GM12878 (cell line): ENCODE results near the gene NOP56. TPM values are rescaled to one million over a fixed set of nuclear protein-coding genes. Genes with fewer than 3 reads are reported as not detected.

Source experiments
- ATAC-seq: fragments of 200-7000 bp; cut with Tn5 transposase; 3 replicates; pipeline ENCODE4 v1.9.1; 2020; ENCODE audit warnings: mild to moderate bottlenecking, moderate library complexity
- BruUV-seq: library from RNA; stranded (reverse); fragments of 400-500 nt; replicated peaks from 2 replicates; lab custom pipeline; 2021; lab: Mats Ljungman, UMichigan
- CTCF ChIA-PET: fragments of 300-600 bp; sonication (Branson Sonifier 250); formaldehyde crosslinking; extraction: SDS; loops from one replicate; lab custom pipeline; 2021; ENCODE audit warnings: inconsistent platforms; lab: Yijun Ruan, JAX
- POLR2A ChIA-PET: fragments of 350-600 bp; formaldehyde crosslinking; extraction: SDS; loops from one replicate; lab custom pipeline; 2021; ENCODE audit warnings: inconsistent platforms; lab: Charles Lee
- RAD21 ChIA-PET: fragments of 300-600 bp; sonication (Branson Sonifier 250); formaldehyde crosslinking; loops from one replicate; lab custom pipeline; 2023; ENCODE audit warnings: antibody characterized with exemption; ENCODE audit not compliant: unreplicated experiment; lab: Charles Lee
- SMC1A ChIA-PET: fragments of 300-600 bp; sonication (Branson Sonifier 250); formaldehyde crosslinking; loops from one replicate; lab custom pipeline; 2023; ENCODE audit not compliant: unreplicated experiment, uncharacterized antibody; lab: Charles Lee
- DNase-seq: peaks from one replicate; pipeline ENCODE4 v3.0.0-alpha.2; 2011; ENCODE audit warnings: low read depth, low spot score
- FAIRE-seq: peaks from 3 replicates; lab custom pipeline; 2011; peaks lifted over from hg19 to GRCh38; lab: Jason Lieb, UNC
- H2AFZ ChIP-seq: 2 replicates; pipeline ENCODE4 v1.6.0; 2011; ENCODE audit warnings: low read depth, low read length, control low read depth; ENCODE audit not compliant: control insufficient read depth
- H3K27ac ChIP-seq: 2 replicates; pipeline ENCODE4 v1.5.1; 2011; ENCODE audit warnings: control low read depth; ENCODE audit not compliant: control insufficient read depth, insufficient read depth
- H3K27me3 ChIP-seq, 2 experiments: replicated peaks in 1 of 2; 2 replicates each; pipeline versions ENCODE4 v1.6.0 to v1.6.1; 2011; ENCODE audit warnings: low read length in 1 of 2; ENCODE audit not compliant: control insufficient read depth in 2 of 2, insufficient read depth in 2 of 2
- H3K36me3 ChIP-seq, 2 experiments: 2 replicates each; pipeline ENCODE4 v1.5.1; 2011; ENCODE audit warnings: low read length in 1 of 2; ENCODE audit not compliant: control insufficient read depth in 2 of 2, insufficient read depth in 2 of 2
- H3K4me1 ChIP-seq: 2 replicates; pipeline ENCODE4 v1.6.1; 2011; ENCODE audit warnings: mild to moderate bottlenecking, low read length, moderate library complexity, mixed read lengths; ENCODE audit not compliant: control insufficient read depth, insufficient read depth
- H3K4me2 ChIP-seq: 2 replicates; pipeline ENCODE4 v1.6.0; 2011; ENCODE audit warnings: control low read depth; ENCODE audit not compliant: control insufficient read depth, insufficient read depth
- H3K4me3 ChIP-seq: fragments of 200-600 bp; sonication (generic); 2 replicates; pipeline ENCODE4 v1.5.1; 2016
- H3K79me2 ChIP-seq: 2 replicates; pipeline ENCODE4 v1.6.0; 2011; ENCODE audit warnings: low read length; ENCODE audit not compliant: control insufficient read depth, insufficient read depth
- H3K9ac ChIP-seq: 2 replicates; pipeline ENCODE4 v1.8.0; 2011; ENCODE audit warnings: low read length, control low read depth, mixed read lengths; ENCODE audit not compliant: control insufficient read depth, insufficient read depth
- H3K9me3 ChIP-seq: replicated peaks from 3 replicates; pipeline ENCODE4 v1.5.1; 2011; ENCODE audit warnings: mild to moderate bottlenecking, low read length; ENCODE audit not compliant: control insufficient read depth, insufficient read depth
- H4K20me1 ChIP-seq: 2 replicates; pipeline ENCODE4 v1.6.0; 2011; ENCODE audit not compliant: control insufficient read depth, insufficient read depth
- BRCA1 ChIP-seq: IDR thresholded peaks from 2 replicates; pipeline ENCODE4 v1.6.1; 2011; ENCODE audit warnings: low read depth, low read length, improper control_type of control experiment
- CBX3 ChIP-seq: fragments of 200-600 bp; sonication (generic); IDR thresholded peaks from 2 replicates; pipeline ENCODE4 v1.6.1; 2016; ENCODE audit warnings: low read depth, borderline replicate concordance
- IKZF2 ChIP-seq, 2 experiments: fragments of 450-650 bp; IDR thresholded peaks; 2 replicates each; pipeline ENCODE4 v1.6.1; 2017; ENCODE audit warnings: mild to moderate bottlenecking in 2 of 2, moderate library complexity in 2 of 2
- KAT2A ChIP-seq: conservative IDR thresholded peaks from 2 replicates; pipeline ENCODE4 v1.6.1; 2011; ENCODE audit warnings: low read depth, low read length; ENCODE audit not compliant: control insufficient read depth
- MYB ChIP-seq: fragments of 150-350 bp; IDR thresholded peaks from 2 replicates; pipeline ENCODE4 v1.6.1; 2014; ENCODE audit warnings: mild to moderate bottlenecking, low read depth, low read length, borderline replicate concordance
- RAD21 ChIP-seq: IDR thresholded peaks from 2 replicates; pipeline ENCODE4 v1.6.1; 2011; ENCODE audit warnings: mild to moderate bottlenecking, low read depth, low read length, moderate library complexity; ENCODE audit not compliant: insufficient read depth
- RFX5 ChIP-seq: IDR thresholded peaks from 2 replicates; pipeline ENCODE4 v1.6.1; 2011; ENCODE audit warnings: low read depth, low read length, improper control_type of control experiment
- SMC3 ChIP-seq: IDR thresholded peaks from 2 replicates; pipeline ENCODE4 v1.6.1; 2011; ENCODE audit warnings: low read length, improper control_type of control experiment, borderline replicate concordance
- SPI1 ChIP-seq: IDR thresholded peaks from 2 replicates; pipeline ENCODE4 v1.6.1; 2011; ENCODE audit warnings: low read depth, mild to moderate bottlenecking, low read length, moderate library complexity, borderline replicate concordance; ENCODE audit not compliant: insufficient read depth
- TCF7 ChIP-seq: IDR thresholded peaks from 2 replicates; pipeline ENCODE4 v1.6.1; 2014; ENCODE audit warnings: antibody characterized with exemption, borderline replicate concordance
- ZBTB4 ChIP-seq: fragments of 450-650 bp; formaldehyde crosslinking; IDR thresholded peaks from 2 replicates; pipeline ENCODE4 v1.4.0; 2022; ENCODE audit warnings: mild to moderate bottlenecking, moderate library complexity
- ZNF384 ChIP-seq: IDR thresholded peaks from 2 replicates; pipeline ENCODE4 v1.6.1; 2012; ENCODE audit warnings: low read depth, mild to moderate bottlenecking, low read length, improper control_type of control experiment, borderline replicate concordance
- WGBS: methylation state at CpG from one replicate; pipeline ENCODE4 v1.1.6; 2016; ENCODE audit warnings: low lambda C conversion rate; ENCODE audit not compliant: insufficient replicate concordance, insufficient coverage; ENCODE audit errors: missing lambda C conversion rate; 5-methylcytosine and 5-hydroxymethylcytosine counted together
- in situ Hi-C: fragments of 300-500 bp; cut with MboI; formaldehyde crosslinking; loops from 9 replicates; pipeline ENCODE4 v1.14.3; 2018; ENCODE audit warnings: mixed read lengths
- intact Hi-C: fragments of 100-400 bp; cut with micrococcal nuclease; formaldehyde crosslinking; loops from one replicate; pipeline ENCODE4 v1.14.2; 2022; ENCODE audit not compliant: unreplicated experiment
- polyA plus RNA-seq, 11 experiments: library from polyadenylated mRNA; depleted of rRNA in 4 of 11; unstranded in 6 of 11; stranded (reverse) in 5 of 11; fragments of >200 nt; fragmentation: Nextera tagmentation in 4 of 11; fragmentation: Illumina TruSeq in 1 of 11; extraction: Ambion mirVana in 4 of 11; extraction: Trizol in 1 of 11; gene quantifications; 1 replicate in 1 of 11; 2 replicates in 10 of 11; pipeline versions ENCODE4 v1.2.1 to v1.2.3, GENCODE V29; 2011 to 2016; ENCODE audit warnings: inconsistent platforms in 2 of 11, missing spikeins in 2 of 11, low read depth in 1 of 11
- total RNA-seq, 4 experiments: library from RNA; depleted of rRNA in 3 of 4; stranded (reverse); fragments of >200 nt in 3 of 4; fragmentation: Illumina TruSeq in 1 of 4; extraction: Trizol in 1 of 4; gene quantifications; 2 replicates each; pipeline versions ENCODE4 v1.2.1 to v1.2.3, GENCODE V29; 2013 to 2021

The NOP56 gene
- total and polyA plus RNA-seq, 10 of the 15 experiments (the other 5 are each of a cell fraction or from before 2014, with no cell fraction given) = 254 to 550 (median 464) TPM

GRCh38 chr20:2687514-2687913 lies 35.1 kb downstream of the NOP56 start:
- H3K4me1 ChIP-seq = no peaks in the 10 kb centered on the region
- in situ Hi-C loops = no loop called here
- DNase-seq = no peak
- H3K27ac ChIP-seq = no peak overlapping the region
- TF ChIP-seq CBX3 (no peak), IKZF2 (IDR thresholded peaks at IDR 0.05) (no peak), RFX5 (no peak), ZNF384 (no peak), TCF7 (no peak)
- H2AFZ ChIP-seq = peak overlapping the region; percentile 43; the same call in 1 of the 2 replicates
- ChIA-PET POLR2A (no interaction called here), CTCF (interaction anchor here (2.4 kb wide), 1 partner anchor 164 kb away, joined by 11 read pairs; no protein-coding TSS in a partner anchor), RAD21 (no interaction called here), SMC1A (no interaction called here)
- WGBS = 41% methylated on average over 6 of the region's 6 CpGs
- H4K20me1 ChIP-seq = no peaks in the 10 kb centered on the region
- H3K9me3 ChIP-seq = no peaks in the 10 kb centered on the region
- H3K4me3 ChIP-seq = no peak overlapping the region
- no peak overlapping the region for H3K4me2 ChIP-seq
- intact Hi-C loops = loop anchor here (10.0 kb wide), 1 partner anchor 57 kb away; no protein-coding TSS in a partner anchor
- no peak for ATAC-seq
- H3K36me3 ChIP-seq = no peaks in the 10 kb centered on the region
- BruUV-seq = no TSS peak
- no peaks in the 10 kb centered on the region for H3K79me2 ChIP-seq
- no peak for FAIRE-seq
- H3K27me3 ChIP-seq = peaks cover 7 to 10% of the 10 kb centered on the region in 2 experiments
- no peak overlapping the region for H3K9ac ChIP-seq

GRCh38 chr20:2688041-2688591 lies 35.7 kb downstream of the NOP56 start:
- CTCF ChIA-PET = interaction anchor here (1.0 to 2.4 kb wide), 3 partner anchors 55 to 365 kb away, joined by 4 to 11 read pairs (median 4); no protein-coding TSS in a partner anchor
- SMC1A ChIA-PET = no interaction called here
- peak; percentile 75 for ATAC-seq
- Histone ChIP-seq H3K79me2 (no peaks in the 10 kb centered on the region), H2AFZ (peak overlapping the region; percentile 43; the same call in 1 of the 2 replicates), H4K20me1 (no peaks in the 10 kb centered on the region), H3K4me3 (no peak overlapping the region), H3K9ac (no peak overlapping the region), H3K27me3 (peaks cover 7 to 10% of the 10 kb centered on the region in 2 experiments), H3K9me3 (no peaks in the 10 kb centered on the region), H3K27ac (no peak overlapping the region), H3K4me1 (no peaks in the 10 kb centered on the region), H3K36me3 (no peaks in the 10 kb centered on the region), H3K4me2 (no peak overlapping the region)
- no peak for FAIRE-seq
- POLR2A ChIA-PET = no interaction called here
- 26% methylated on average over 18 of the region's 18 CpGs for WGBS
- BruUV-seq = no TSS peak
- intact Hi-C loops (loop anchor here (10.0 kb wide), 1 partner anchor 57 kb away; no protein-coding TSS in a partner anchor), in situ Hi-C loops (no loop called here)
- RAD21 ChIA-PET = interaction anchor here (1.0 kb wide), 1 partner anchor 164 kb away, joined by 3 read pairs; no protein-coding TSS in a partner anchor
- no peak for DNase-seq
- TF ChIP-seq BRCA1 = no peak
- peak; percentile 49; the same call in 1 of the 2 replicates for TF ChIP-seq SPI1
- peak; percentile 29; the same call in 1 of the 2 replicates for TF ChIP-seq SMC3
- TF ChIP-seq KAT2A = no peak
- TF ChIP-seq ZBTB4 = no peak
- TF ChIP-seq MYB = no peak
- TF ChIP-seq RAD21 = peak; percentile 69
